HEK293 (cell line): ENCODE results near the gene MPC1.

Source experiments
- CTCF ChIA-PET: fragments of 350-600 bp; formaldehyde crosslinking; extraction: SDS; loops from one replicate; lab custom pipeline; 2021; ENCODE audit warnings: antibody characterized with exemption; lab: Yijun Ruan, JAX
- POLR2A ChIA-PET: fragments of 300-600 bp; formaldehyde crosslinking; extraction: SDS; loops from one replicate; lab custom pipeline; 2020; ENCODE audit warnings: antibody characterized with exemption, inconsistent platforms; lab: Yijun Ruan, JAX
- H3K27ac ChIP-seq: fragments of 200-500 bp; sonication (Bioruptor generic); 2 replicates; pipeline ENCODE4 v1.5.1; 2014; ENCODE audit warnings: low read depth, low read length, control low read depth, inconsistent platforms; ENCODE audit errors: extremely low read depth
- H3K36me3 ChIP-seq, 2 experiments: fragments of 200-500 bp in 1 of 2; sonication (Bioruptor generic) in 1 of 2; 1 replicate in 1 of 2; 2 replicates in 1 of 2; pipeline ENCODE4 v1.5.1; 2014 to 2017; ENCODE audit warnings: inconsistent platforms in 2 of 2, low read length in 2 of 2; ENCODE audit not compliant: control insufficient read depth in 2 of 2, insufficient read depth in 1 of 2
- H3K4me1 ChIP-seq: fragments of 200-500 bp; sonication (Bioruptor generic); 2 replicates; pipeline ENCODE4 v1.5.1; 2014; ENCODE audit warnings: mild to moderate bottlenecking, low read length, inconsistent platforms; ENCODE audit not compliant: control insufficient read depth, insufficient read depth
- H3K4me3 ChIP-seq: 2 replicates; pipeline ENCODE4 v1.5.1; 2011; ENCODE audit warnings: low read depth, mild to moderate bottlenecking, control low read depth, low read length, moderate library complexity
- H3K9me3 ChIP-seq: fragments of 200-500 bp; sonication (Bioruptor generic); 2 replicates; pipeline ENCODE4 v1.5.1; 2014; ENCODE audit warnings: low read depth, low read length, inconsistent platforms; ENCODE audit not compliant: control insufficient read depth, insufficient read depth
- GFI1B ChIP-seq: fragments of 450-650 bp; formaldehyde crosslinking; IDR thresholded peaks from 2 replicates; pipeline ENCODE4 v1.5.1; 2016; ENCODE audit warnings: missing biosample characterization, missing genetic modification characterization
- OVOL3 ChIP-seq: fragments of 450-650 bp; formaldehyde crosslinking; IDR thresholded peaks from 2 replicates; pipeline ENCODE4 v1.5.1; 2016; ENCODE audit warnings: missing biosample characterization, missing genetic modification characterization
- REST ChIP-seq: fragments of 450-650 bp; formaldehyde crosslinking; IDR thresholded peaks from 2 replicates; pipeline ENCODE4 v1.5.1; 2016; ENCODE audit warnings: missing biosample characterization, missing genetic modification characterization
- ZBTB26 ChIP-seq: fragments of 450-650 bp; formaldehyde crosslinking; optimal IDR thresholded peaks from 2 replicates; pipeline ENCODE3; 2016; ENCODE audit warnings: missing biosample characterization, mild to moderate bottlenecking, missing genetic modification characterization
- ZFP41 ChIP-seq: fragments of 450-650 bp; formaldehyde crosslinking; IDR thresholded peaks from 2 replicates; pipeline ENCODE4 v1.5.1; 2016; ENCODE audit warnings: missing biosample characterization, missing genetic modification characterization, borderline replicate concordance
- ZNF132 ChIP-seq: fragments of 450-650 bp; formaldehyde crosslinking; IDR thresholded peaks from 2 replicates; pipeline ENCODE4 v1.5.1; 2017; ENCODE audit warnings: missing biosample characterization, missing genetic modification characterization, borderline replicate concordance
- ZNF155 ChIP-seq: fragments of 450-650 bp; formaldehyde crosslinking; IDR thresholded peaks from 2 replicates; pipeline ENCODE4 v1.5.1; 2016; ENCODE audit warnings: missing biosample characterization, missing genetic modification characterization
- ZNF23 ChIP-seq: fragments of 450-650 bp; formaldehyde crosslinking; IDR thresholded peaks from 2 replicates; pipeline ENCODE4 v1.5.1; 2016; ENCODE audit warnings: missing biosample characterization, missing genetic modification characterization, borderline replicate concordance
- ZNF239 ChIP-seq: fragments of 450-650 bp; formaldehyde crosslinking; IDR thresholded peaks from 2 replicates; pipeline ENCODE4 v1.5.1; 2016; ENCODE audit warnings: missing biosample characterization, missing genetic modification characterization
- ZNF280C ChIP-seq: fragments of 450-650 bp; formaldehyde crosslinking; IDR thresholded peaks from 2 replicates; pipeline ENCODE4 v1.5.1; 2016; ENCODE audit warnings: missing biosample characterization, missing genetic modification characterization
- ZNF292 ChIP-seq: fragments of 450-650 bp; formaldehyde crosslinking; IDR thresholded peaks from 2 replicates; pipeline ENCODE4 v1.5.1; 2016; ENCODE audit warnings: low read depth, missing biosample characterization, missing genetic modification characterization, borderline replicate concordance
- ZNF311 ChIP-seq: fragments of 450-650 bp; formaldehyde crosslinking; IDR thresholded peaks from 2 replicates; pipeline ENCODE4 v1.5.1; 2017; ENCODE audit warnings: missing biosample characterization, missing genetic modification characterization, borderline replicate concordance
- ZNF354C ChIP-seq: fragments of 450-650 bp; formaldehyde crosslinking; IDR thresholded peaks from 2 replicates; pipeline ENCODE4 v1.5.1; 2016; ENCODE audit warnings: missing biosample characterization, missing genetic modification characterization, low read depth, borderline replicate concordance
- ZNF391 ChIP-seq: fragments of 450-650 bp; formaldehyde crosslinking; IDR thresholded peaks from 2 replicates; pipeline ENCODE4 v1.5.1; 2016; ENCODE audit warnings: low read depth, missing biosample characterization, missing genetic modification characterization, borderline replicate concordance
- ZNF394 ChIP-seq: fragments of 450-650 bp; formaldehyde crosslinking; IDR thresholded peaks from 2 replicates; pipeline ENCODE4 v1.5.1; 2016; ENCODE audit warnings: missing biosample characterization, missing genetic modification characterization, mild to moderate bottlenecking, moderate library complexity, borderline replicate concordance
- ZNF416 ChIP-seq: fragments of 450-650 bp; formaldehyde crosslinking; IDR thresholded peaks from 2 replicates; pipeline ENCODE4 v1.5.1; 2016; ENCODE audit warnings: missing biosample characterization, missing genetic modification characterization
- ZNF423 ChIP-seq: fragments of 450-650 bp; formaldehyde crosslinking; IDR thresholded peaks from 2 replicates; pipeline ENCODE4 v1.5.1; 2016; ENCODE audit warnings: missing biosample characterization, missing genetic modification characterization
- ZNF433 ChIP-seq: fragments of 450-650 bp; formaldehyde crosslinking; IDR thresholded peaks from 2 replicates; pipeline ENCODE4 v1.5.1; 2016; ENCODE audit warnings: missing biosample characterization, missing genetic modification characterization, low read depth
- ZNF521 ChIP-seq: fragments of 450-650 bp; formaldehyde crosslinking; IDR thresholded peaks from 2 replicates; pipeline ENCODE4 v1.5.1; 2017; ENCODE audit warnings: missing biosample characterization, mild to moderate bottlenecking, missing genetic modification characterization
- ZNF548 ChIP-seq: fragments of 450-650 bp; formaldehyde crosslinking; IDR thresholded peaks from 2 replicates; pipeline ENCODE4 v1.5.1; 2016; ENCODE audit warnings: missing biosample characterization, missing genetic modification characterization
- ZNF571 ChIP-seq: fragments of 450-650 bp; formaldehyde crosslinking; IDR thresholded peaks from 2 replicates; pipeline ENCODE4 v1.5.0; 2017; ENCODE audit warnings: missing biosample characterization, missing genetic modification characterization
- ZNF623 ChIP-seq: fragments of 450-650 bp; formaldehyde crosslinking; IDR thresholded peaks from 2 replicates; pipeline ENCODE4 v1.5.1; 2016; ENCODE audit warnings: missing biosample characterization, missing genetic modification characterization
- ZNF639 ChIP-seq: fragments of 450-650 bp; formaldehyde crosslinking; IDR thresholded peaks from 2 replicates; pipeline ENCODE4 v1.5.1; 2016; ENCODE audit warnings: missing biosample characterization, missing genetic modification characterization
- ZNF664 ChIP-seq: fragments of 450-650 bp; formaldehyde crosslinking; IDR thresholded peaks from 2 replicates; pipeline ENCODE4 v1.5.1; 2016; ENCODE audit warnings: missing biosample characterization, missing genetic modification characterization
- ZNF707 ChIP-seq: fragments of 450-650 bp; formaldehyde crosslinking; IDR thresholded peaks from 2 replicates; pipeline ENCODE4 v1.5.1; 2016; ENCODE audit warnings: missing biosample characterization, missing genetic modification characterization
- ZNF747 ChIP-seq: fragments of 450-650 bp; formaldehyde crosslinking; IDR thresholded peaks from 2 replicates; pipeline ENCODE4 v1.5.1; 2016; ENCODE audit warnings: missing biosample characterization, missing genetic modification characterization
- ZNF791 ChIP-seq: fragments of 450-650 bp; formaldehyde crosslinking; IDR thresholded peaks from 2 replicates; pipeline ENCODE4 v1.5.1; 2016; ENCODE audit warnings: missing biosample characterization, missing genetic modification characterization

MPC1 gene

GRCh38 chr6:166382933-166383801 is at the start of gene MPC1 (continued):
- TF ChIP-seq ZNF521 = no peak
- TF ChIP-seq ZNF639 = no peak
- TF ChIP-seq ZNF747 = no peak
- TF ChIP-seq ZNF548 (tag by site-specific recombination) = no peak
- no peak for TF ChIP-seq ZNF433
- TF ChIP-seq GFI1B (tag by site-specific recombination) = no peak
- TF ChIP-seq ZNF292 = no peak
- no peak for TF ChIP-seq ZNF23 (tag by site-specific recombination)
- no peak for TF ChIP-seq ZNF571
- peak; percentile 95 for TF ChIP-seq ZBTB26
- no peak for TF ChIP-seq ZNF664 (tag by site-specific recombination)
- no peak for TF ChIP-seq ZNF391 (tag by site-specific recombination)
- TF ChIP-seq ZNF155 (tag by site-specific recombination) = no peak
- no peak for TF ChIP-seq ZNF280C (tag by site-specific recombination)
- no peak for TF ChIP-seq REST (tag by site-specific recombination)
- TF ChIP-seq ZNF394 (tag by site-specific recombination) = 0 out of 2 replicates have a peak, but pooled peaks have one; percentile 10
- TF ChIP-seq ZNF423 (tag by site-specific recombination) = peak; percentile 38; the same call in 1 of the 2 replicates
- TF ChIP-seq ZFP41 (tag by site-specific recombination) = no peak
- no peak for TF ChIP-seq ZNF791

- H3K36me3 ChIP-seq = peaks cover 0 to 2% of the 10 kb centered on the region in 2 experiments; a peak in 2 of 3 replicates
- CTCF ChIA-PET = interaction anchor here (0.7 kb wide), 1 partner anchor 36 kb away, joined by 3 read pairs; no protein-coding TSS in a partner anchor
Measured at GRCh38 chr6:166430269-166430668, 47.5 kb upstream of the MPC1 start.

More at GRCh38 chr6:166430269-166430668, 47.5 kb upstream of the MPC1 start:
- H3K4me3 ChIP-seq = no peak overlapping the region
- H3K9me3 ChIP-seq = no peaks in the 10 kb centered on the region
- TF ChIP-seq ZNF354C (tag by site-specific recombination) (no peak), ZNF155 (tag by site-specific recombination) (no peak), ZNF623 (tag by site-specific recombination) (no peak), OVOL3 (no peak), ZNF391 (tag by site-specific recombination) (no peak), ZNF132 (tag by site-specific recombination) (no peak), ZNF311 (tag by site-specific recombination) (no peak), ZNF707 (tag by site-specific recombination) (no peak), ZNF416 (no peak), ZNF239 (tag by site-specific recombination) (no peak)
- no peak overlapping the region for H3K27ac ChIP-seq
- POLR2A ChIA-PET = no interaction called here
- no peaks in the 10 kb centered on the region for H3K4me1 ChIP-seq
